Bone marrow (tissue), 2 donors: ENCODE data around the gene MIA3.
"Not testable (repeated sequence)": the region's sequence is repeated elsewhere in the genome, so short reads cannot be mapped to it uniquely, and the experiment has no call there.

Source experiments
- DNase-seq, 2 donors: peaks; one replicate each; lab custom pipeline; 2025; lab: John Stamatoyannopoulos, UW

Gene MIA3, protein sequence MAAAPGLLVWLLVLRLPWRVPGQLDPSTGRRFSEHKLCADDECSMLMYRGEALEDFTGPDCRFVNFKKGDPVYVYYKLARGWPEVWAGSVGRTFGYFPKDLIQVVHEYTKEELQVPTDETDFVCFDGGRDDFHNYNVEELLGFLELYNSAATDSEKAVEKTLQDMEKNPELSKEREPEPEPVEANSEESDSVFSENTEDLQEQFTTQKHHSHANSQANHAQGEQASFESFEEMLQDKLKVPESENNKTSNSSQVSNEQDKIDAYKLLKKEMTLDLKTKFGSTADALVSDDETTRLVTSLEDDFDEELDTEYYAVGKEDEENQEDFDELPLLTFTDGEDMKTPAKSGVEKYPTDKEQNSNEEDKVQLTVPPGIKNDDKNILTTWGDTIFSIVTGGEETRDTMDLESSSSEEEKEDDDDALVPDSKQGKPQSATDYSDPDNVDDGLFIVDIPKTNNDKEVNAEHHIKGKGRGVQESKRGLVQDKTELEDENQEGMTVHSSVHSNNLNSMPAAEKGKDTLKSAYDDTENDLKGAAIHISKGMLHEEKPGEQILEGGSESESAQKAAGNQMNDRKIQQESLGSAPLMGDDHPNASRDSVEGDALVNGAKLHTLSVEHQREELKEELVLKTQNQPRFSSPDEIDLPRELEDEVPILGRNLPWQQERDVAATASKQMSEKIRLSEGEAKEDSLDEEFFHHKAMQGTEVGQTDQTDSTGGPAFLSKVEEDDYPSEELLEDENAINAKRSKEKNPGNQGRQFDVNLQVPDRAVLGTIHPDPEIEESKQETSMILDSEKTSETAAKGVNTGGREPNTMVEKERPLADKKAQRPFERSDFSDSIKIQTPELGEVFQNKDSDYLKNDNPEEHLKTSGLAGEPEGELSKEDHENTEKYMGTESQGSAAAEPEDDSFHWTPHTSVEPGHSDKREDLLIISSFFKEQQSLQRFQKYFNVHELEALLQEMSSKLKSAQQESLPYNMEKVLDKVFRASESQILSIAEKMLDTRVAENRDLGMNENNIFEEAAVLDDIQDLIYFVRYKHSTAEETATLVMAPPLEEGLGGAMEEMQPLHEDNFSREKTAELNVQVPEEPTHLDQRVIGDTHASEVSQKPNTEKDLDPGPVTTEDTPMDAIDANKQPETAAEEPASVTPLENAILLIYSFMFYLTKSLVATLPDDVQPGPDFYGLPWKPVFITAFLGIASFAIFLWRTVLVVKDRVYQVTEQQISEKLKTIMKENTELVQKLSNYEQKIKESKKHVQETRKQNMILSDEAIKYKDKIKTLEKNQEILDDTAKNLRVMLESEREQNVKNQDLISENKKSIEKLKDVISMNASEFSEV (N-terminal part only)

GRCh38 chr1:222618001-222618879 lies at the start of gene MIA3:
MIA3 (plus strand) TSS chr1:222618097; CDS start chr1:222618111, 14 bp downstream.
- DNase-seq: peak in 1 of 2 donors; percentile 61

DNA sequence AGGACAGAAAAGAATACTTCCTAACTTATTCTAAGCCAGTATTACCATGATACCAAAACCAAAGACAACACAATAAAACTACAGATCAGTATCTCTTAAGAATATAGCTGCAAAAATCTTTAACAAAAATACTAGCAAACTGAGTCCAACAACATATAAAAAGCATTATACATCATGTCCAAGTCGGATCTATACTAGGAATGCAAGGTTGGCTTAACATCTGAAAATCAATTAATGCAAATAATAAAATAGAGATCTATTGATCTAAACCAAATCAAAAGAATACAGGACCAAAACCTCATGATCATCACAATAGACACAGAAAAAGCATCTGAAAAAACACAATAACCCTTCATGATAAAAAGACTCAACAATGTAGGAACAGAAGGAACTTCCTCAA lies 47.1 kb upstream of the MIA3 start:
- no peak for DNase-seq

DNA sequence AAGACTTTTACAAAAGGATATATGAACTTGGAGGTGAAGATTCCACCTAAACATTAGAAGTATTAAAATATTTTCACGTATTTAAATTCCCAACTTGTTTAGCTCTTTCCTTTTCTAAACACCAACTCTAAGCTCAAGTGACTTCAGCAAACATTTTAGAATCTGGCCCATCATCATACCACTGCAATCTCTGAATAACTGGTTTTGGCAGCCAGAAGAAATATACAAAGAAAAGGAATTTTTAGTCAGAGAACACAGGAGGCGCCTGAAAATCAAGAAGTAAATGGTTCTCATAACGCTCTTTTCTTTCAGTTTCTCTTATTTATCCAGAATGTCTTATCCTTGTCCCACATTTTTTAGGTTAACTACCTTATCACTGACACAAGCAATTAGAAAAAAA lies 38.6 kb upstream of the MIA3 start:
- DNase-seq: no peak

- no peak for DNase-seq
These were observed 35.7 kb upstream of the MIA3 start for GRCh38 chr1:222582099-222582774.

- DNase-seq: no peak
These were observed 34.8 kb upstream of the MIA3 start for GRCh38 chr1:222583079-222583478.

DNA sequence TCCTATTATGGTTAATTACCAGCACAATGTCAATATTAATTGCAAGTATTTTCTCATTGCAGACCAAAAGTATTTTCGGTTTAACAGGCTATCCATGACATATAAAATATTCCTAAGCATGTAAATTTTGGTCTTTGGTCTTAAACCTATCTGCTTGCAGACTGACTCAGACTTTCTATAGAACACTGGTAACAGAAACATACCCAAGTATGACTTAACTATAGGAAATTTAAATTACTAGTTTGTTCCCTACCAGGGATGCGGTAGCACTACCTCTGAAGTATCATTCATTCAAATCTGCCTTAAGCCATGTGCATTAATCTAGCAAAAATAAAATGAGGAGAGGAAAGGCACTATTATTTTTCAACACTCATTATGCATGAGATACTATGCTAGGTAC lies 31.1 kb upstream of the MIA3 start:
- no peak for DNase-seq

DNA sequence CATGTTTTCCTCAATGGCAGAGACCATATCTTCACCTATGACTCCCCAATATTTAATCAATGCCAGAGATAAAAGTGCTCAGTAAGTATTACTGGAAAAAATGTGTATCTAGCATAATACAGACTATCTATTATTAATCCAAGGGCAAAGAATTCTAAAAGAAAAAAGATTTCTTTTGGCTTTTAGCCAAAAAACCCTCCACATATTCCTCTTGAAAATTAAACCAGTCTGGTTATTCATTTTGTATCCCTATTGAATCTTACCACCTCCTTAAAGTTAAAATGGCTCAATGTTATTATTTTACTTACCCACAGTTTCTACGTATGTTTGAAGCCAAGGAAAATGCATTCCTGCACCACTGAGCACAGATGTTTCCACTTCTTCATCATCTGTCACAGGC lies 29.8 kb upstream of the MIA3 start:
- no peak for DNase-seq

GRCh38 chr1:222589462-222590302 lies 28.2 kb upstream of the MIA3 start, which contains the start of gene TAF1A:
TAF1A (minus strand) TSS chr1:222589933.
- peak; percentile 47 to 71 for DNase-seq

DNA sequence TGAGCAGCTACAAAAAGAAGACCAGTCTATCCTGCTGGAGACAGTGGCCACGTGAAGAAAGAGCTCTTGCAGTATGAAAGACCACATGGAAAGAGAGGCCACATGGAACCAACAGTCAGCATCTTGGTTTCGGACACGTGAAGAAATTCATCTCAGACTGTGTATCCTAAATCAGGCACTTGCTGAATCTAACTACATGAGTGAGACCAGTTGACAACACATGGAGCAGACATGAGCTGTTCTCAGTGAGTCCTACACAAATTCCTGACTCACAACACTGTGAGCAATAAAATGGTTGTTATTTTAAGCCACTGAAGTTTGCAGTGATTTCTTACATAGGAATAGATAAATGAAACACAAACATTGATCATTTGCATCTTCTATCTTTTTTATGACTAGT lies 25.7 kb upstream of the MIA3 start:
- no peak for DNase-seq

GRCh38 chr1:222594789-222595188 lies 23.1 kb upstream of the MIA3 start:
- DNase-seq: no peak

- no peak for DNase-seq
These were observed 21.2 kb upstream of the MIA3 start for GRCh38 chr1:222596696-222597095.

- DNase-seq: no peak
These were observed 17.6 kb upstream of the MIA3 start for GRCh38 chr1:222600281-222600680.

DNA sequence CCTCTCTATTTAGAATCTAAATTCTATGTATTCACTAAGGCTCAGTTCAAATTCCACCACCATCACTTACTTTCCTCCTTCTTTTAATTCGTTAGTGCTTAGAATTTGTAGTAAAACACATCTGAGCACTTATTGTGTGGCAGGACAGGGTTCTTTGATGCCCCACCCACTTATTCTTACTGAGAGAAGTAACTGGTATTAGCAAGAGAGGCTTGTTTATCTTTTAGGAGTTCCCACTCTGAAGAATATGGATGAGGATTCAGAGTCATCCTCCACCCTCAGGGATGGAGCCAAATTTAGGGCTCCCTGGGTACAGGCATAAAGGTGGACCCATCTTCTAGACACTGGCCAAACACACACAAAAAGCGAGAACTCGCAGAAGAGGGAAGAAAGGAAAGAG lies 16.6 kb upstream of the MIA3 start:
- DNase-seq: no peak

DNA sequence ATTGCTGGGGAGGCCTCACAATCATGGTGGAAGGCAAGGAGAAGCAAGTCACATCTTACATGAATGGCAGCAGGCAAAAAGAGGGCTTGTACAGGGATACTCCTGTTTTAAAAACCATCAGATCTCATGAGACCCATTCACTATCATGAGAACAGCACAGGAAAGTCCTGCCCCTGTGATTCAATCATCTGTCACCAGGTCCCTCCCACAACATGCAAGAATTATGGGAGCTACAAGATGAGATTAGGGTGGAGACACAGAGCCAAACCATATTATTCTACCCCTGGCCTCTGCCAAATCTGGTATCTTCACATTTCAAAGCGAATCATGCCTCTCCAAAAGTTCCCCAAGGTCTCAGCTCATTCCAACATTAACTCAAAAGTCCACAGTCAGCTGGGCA lies 11.1 kb upstream of the MIA3 start:
- no peak for DNase-seq

DNA sequence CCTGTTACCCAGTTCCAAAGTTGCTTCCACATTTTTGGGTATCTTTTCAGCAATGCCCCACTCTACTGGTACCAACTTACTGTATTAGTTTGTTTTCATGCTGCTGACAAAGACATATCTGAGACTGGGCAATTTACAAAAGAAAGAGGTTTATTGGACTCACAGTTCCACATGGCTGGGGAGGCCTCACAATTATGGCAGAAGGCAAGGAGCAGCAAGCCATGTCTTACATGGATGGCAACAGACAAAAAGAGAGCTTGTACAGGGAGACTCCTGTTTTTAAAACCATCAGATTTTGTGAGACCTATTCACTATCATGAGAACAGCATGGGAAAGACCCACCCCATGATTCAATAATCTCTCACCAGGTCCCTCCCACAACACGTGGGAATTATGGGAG lies 8.8 kb upstream of the MIA3 start:
- not testable (repeated sequence) for DNase-seq

- no peak for DNase-seq
These were observed 7.2 kb upstream of the MIA3 start for GRCh38 chr1:222610728-222611127.

- no peak for DNase-seq
These were observed 4.3 kb upstream of the MIA3 start for GRCh38 chr1:222613627-222614026.

DNA sequence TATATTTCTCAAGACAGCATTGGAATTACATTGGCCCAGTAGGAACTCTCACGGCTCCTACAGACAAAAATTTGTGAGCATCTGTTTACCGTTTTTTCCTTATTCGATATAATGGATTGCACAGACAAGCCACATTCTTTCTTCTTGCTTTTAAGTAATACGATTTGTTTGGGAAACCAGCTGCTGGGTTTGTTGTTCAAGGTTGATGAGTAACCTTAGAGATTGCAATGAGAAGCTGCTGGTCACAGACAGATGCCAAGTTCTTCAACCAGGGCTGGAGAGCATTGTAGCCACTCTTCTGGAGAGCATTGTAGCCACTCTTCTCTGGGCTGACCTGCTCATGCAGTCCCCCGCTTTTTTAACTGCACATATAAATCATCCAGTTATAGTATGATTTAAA lies 1.4 kb upstream of the MIA3 start:
- no peak for DNase-seq

DNA sequence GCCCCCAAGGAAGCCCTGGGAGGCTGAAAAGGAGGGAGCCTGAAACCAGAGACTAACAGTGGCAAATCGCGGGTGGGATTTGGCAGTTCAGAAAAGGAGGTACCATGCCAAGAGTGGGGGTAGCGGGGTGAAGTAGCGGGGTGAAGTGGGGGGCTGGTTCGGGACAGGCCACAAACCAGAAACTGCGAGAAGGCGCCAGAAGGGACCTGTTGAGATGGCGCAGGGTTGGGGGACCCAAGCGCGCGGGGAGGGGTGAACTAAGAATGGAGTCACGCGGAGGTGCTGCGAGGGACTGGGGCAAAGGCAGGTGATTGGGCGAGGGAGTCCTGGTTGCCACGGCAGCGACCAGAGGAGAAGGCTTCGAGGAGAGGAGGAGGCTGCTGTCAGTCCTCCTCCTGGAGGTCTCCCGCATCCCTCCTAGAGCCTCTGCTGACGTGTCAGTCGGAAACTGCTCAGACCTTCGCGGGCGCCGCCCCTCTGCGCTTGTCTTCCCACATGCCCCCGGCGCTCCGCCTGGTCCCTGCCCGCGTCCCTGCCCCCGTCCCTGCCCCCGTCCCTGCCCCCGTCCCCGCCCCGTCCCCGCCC lies 438 bp upstream of the MIA3 start:
- peak; percentile 67 to 72 for DNase-seq
